Activated CD8-positive, alpha-beta memory T cell treated with anti-CD3 and anti-CD28 coated beads, Interleukin-2, amount 50 U/mL, for 24 hours (primary cell): ENCODE measurements around the gene LRRC74A.
A peak's percentile ranks its signal among the peaks of the same experiment; 100 is the strongest.

Source experiments
- DNase-seq: peaks from one replicate; pipeline ENCODE4 v3.0.0-alpha.2; 2020; ENCODE audit errors: extremely low read depth

Gene LRRC74A

DNA sequence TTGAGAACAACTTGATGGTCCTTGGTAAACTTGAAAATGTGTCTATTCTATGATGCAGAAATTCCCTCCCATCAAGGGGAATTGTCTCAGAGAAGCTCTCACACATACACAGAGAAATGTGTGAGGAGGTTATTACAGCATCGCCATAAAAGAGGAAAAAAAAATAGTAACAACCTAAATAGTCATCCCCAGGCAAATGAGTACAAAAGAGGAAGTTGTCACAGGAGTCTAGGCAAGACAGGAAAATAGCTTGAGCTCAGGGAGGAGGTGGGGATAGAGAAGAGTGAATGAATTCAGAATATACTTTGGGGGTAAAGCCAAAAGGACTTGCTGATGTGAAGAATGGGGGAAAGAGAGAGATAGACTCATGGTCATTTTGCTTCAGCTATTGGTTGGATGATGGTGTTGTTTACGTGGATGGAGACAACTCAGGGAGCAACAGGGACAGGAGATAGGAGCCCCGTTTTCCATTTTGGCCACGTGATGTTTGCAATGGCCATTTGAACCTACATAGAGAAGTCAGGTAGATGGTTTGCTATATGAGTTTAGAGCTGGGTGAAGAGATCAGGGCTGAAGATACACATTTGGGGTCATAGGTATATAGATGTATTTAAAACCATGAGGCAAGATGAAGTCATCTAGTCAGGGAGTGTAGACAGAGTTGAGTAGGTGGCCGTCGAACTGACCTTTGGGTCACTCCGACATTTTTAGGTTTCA is 20.3 kb downstream of the LRRC74A start:
- no peak for DNase-seq

DNA sequence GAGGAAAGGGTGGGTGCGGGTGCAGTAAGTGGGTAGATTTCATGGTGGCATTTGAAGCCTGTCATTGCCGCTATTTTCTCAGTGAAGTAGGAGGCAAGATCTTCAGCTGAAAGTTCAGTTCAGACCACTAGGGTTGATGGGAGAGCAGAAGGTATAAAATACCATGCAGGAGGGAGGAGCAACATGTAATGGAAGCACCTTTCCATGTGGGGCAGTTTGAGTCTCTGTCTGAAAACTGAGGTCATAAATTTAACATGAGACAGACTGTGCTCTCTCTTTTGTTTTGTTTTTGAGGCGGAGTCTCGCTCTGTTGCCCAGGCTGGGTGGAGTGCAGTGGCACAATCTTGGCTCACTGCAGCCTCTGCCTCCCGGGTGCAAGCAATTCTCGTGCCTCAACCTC is 22.7 kb downstream of the LRRC74A start:
- no peak for DNase-seq

DNA sequence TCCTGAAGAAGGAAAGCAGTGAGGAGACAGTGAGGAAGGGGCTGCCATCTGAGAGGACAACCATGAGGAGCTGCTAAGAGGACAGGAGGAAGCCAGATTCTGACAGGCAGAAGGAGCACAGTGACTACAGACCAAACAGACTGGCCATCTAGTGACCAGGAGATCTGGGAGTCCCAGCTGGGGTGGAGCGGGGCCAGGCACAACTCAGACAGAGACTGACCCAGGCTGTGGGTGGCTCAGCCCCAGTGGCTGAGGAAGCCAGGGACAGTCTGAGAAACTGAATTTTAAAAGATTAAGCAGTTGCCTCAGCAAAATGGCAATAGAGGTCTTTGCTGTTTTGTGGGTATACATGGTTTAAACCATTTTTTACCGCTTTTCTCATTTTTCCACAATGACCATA is 28.9 kb downstream of the LRRC74A start:
- DNase-seq = no peak

DNA sequence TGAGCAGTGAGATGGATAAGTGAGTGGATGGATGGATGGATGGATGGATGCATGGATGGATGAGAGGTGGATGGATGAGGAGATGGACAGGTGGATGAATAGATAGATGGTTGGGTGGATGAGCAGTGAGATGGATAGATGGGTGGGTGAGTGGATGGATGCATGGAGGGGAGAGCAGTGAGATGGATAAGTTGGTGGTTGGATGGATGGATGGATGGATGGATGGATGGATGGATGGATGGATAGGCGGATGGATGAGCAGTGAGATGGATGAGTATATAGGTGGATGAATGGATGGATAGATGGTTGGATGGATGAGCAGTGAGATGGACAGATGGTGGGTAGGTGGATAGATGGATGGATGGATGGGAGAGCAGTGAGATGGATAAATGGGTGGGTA is 30.6 kb downstream of the LRRC74A start:
- DNase-seq = no peak

DNA sequence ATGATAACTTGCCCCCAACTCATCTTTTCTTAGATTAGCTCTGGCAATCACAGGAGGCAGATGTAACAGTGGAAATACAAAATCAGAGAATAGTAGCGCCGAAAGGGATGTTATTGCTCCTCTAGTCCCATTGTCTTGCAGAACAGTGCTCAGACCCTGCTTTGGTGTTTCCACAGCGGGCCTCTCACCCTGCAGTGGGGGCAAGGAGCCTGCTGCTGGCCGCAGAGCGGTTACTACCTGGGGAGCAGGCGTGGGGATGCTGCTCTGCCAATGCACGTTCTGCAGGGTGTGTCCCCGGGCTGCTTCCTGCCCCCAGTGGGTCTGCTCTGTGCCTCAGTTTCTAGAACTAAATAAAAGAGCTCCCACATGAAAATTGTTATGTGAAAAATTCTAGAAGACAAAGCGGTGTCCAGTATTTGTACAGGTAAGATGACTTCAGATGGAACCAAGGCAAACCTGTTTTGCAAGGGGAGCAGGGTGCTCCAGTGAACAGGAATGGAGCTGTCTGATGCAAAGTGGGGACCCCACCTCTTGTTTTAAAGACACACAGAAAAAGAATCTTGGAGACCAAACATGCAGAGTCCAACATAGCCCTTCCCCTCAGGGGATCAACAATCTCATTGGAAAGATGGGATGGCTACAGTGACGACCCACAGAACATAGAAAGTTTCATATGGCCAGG is 35.5 kb downstream of the LRRC74A start:
- no peak for DNase-seq

DNA sequence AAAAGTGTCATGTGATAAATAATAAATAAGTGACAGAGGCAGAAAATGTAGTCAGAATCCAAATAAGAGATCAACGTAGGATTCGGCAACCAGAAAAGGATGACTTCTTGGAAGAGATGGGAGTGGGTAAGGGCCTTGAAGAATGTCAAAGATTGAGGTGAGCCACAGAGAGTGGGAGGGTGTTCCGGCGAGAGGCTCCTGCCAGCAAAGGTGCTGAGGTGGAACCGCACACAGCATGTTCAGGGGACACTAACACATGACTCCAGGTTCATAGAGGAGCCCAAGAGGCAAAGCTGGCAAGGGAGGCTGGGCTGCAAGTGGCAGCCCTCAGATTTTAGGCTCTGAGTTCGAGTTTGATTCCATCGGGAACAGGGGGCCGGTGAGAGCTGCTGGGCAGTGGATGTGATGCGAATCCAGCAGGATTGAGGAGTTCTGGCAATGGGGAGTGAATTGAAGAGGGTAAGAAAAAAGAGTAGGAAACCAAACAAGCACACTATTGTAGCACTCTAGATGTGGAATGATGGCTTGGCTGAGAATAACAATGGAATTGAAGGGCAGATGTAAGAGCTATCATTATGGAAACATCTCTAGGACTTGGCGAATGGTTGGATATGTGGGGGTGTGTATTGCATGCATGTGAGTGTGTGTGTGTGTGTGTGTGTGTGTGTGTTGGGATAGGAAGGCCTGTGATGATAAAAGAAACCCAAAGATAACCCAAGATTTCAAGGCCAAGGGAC is 36.5 kb downstream of the LRRC74A start:
- DNase-seq = no peak

DNA sequence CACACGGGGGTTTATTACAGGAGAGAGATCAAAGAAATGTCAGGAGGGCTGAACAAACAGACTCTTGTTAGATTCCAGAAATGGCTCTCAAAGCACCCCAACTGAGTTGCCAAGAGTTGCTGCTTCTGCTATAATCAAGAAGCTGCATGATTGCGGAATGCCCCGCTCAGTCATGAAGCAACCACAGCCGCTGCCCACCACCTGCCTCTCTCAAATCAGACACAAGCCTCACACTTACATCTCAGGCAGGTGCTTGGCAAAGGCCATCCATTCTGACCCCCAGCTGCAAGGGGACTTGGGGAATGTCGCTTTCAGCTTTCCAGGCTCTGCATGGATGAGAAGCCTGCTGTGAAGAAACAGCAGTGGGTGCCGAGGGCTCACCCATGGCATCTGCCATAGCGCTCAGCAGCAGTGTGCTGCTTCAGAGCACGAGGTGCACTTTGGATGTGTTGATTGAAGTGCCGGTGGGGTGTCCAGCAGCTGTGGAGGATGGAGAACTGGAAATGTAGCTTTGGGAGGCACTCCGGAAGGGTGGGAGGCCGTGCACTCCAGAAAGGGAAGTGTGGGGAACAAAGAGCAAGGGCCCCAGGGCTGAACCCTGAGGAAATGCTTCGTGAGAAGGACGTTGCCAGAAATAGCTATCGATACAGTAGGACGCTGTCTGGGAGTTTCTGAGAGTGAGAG is 37.7 kb downstream of the LRRC74A start:
- no peak for DNase-seq

DNA sequence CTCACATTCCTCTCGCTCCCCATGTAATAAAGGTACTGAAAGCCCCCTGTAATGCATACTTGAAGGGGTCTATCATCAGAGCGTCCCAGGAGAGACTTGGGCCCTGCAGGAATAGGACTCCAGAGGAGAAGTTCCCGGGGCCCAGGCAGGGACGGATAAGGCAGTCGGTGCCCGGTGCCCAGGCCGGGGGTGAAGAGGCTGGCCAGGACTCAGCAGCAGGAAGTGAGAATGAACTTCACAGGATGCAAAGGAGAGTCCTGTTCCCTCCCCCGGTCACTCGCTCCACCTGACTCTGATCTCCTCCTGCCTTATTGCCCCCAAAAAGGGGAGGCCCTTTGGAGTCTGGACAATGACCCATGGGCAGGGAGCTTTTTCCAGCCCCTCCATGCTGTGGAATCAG is 40.2 kb downstream of the LRRC74A start:
- DNase-seq = no peak

DNA sequence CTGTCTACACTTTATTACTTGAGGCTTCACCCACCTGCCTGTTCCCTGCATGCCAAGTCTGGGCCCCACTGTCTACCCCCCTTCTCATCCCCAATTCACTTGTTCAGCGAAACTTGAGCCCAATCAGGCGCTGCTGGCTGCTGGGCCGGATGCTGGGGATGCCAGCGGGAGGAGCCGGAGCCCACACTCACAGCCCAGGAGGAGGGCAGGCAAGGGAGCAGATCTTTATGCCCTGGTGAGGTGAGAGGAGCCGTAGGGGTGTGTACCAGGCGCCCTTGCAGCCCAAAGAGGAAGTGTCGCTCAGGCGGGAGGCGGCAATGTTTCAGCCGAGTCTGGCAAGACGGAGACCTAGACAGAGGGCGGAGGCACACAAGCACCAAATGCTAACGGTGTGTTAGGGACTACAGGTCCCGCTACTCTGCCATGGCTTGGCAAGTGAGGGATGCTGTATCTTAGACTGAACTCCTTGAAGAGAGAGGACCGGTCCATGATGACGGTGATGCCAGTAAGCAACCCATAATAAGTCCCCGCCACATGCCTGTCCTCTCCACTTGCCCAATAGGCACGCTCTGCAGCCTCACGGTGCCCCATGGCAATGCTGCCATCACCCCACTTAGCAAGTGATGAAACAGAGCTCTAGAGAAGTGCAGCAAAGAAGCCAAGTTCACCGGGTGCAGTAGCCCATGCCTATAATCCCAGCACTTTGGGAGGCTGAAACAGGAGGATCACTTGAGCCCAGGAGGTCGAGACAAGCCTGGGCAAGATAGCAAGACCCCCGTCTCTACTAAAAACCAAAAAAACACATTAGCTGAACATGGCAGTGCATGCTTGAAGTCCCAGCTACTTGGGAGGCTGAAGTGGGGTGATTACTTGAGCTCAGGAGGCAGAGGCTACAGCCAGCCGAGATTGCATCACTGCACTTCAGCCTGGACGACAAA is 41.6 kb downstream of the LRRC74A start:
- DNase-seq = no peak

DNA sequence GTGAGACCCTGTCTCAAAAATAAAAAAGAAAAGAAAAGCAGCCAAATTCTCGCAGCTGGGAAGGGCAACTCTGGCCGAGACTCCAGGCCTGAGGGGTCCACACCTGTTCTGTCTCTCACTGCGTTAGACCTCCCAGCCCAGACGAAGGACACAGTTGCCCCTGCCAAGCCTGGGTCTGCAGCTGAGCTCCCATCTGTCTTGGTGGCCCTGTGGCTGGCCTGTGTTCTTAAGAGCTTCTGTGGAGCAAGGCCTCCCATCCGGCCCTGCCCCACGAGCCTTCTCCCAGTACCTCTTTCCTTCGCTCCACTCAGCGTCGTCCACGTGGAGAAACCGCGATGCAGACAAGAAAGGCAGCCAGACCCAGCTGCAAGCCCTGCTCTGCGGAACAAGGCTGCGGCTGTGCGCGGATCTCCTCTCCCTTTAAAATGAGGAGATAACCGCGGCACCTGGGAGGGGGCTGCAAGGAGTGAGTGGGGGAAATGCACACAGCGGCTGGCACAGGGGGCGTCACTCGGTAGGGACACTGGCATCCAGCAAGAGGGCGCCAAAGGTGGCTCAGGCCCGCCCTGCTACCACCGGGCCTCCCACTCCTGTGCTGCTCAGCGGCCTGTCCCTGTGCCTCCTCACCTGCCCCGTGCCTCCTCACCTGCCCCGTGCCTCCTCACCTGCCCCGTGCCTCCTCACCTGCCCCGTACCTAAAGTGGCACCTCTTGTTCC is 42.4 kb downstream of the LRRC74A start:
- DNase-seq = no peak

DNA sequence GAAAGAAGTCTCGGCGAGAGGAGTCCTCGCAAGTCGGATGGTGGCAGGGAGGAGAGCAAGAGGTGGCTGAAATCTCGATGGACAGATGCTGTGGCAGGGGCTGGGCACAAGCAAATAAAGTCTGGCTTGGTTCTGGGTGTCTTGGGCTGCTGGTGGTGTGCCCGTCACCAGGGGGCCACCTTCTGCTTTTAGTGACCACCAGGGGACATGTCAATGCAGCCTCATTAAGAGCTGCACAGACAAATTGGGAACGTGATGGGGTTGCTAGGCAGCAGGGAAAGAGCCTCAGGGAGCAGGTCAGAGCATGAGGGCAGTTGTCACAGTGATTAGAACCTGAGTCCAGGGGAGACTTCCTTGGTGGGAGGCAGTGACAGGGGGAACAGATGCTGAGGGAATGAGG is 44.0 kb downstream of the LRRC74A start:
- DNase-seq = no peak

DNA sequence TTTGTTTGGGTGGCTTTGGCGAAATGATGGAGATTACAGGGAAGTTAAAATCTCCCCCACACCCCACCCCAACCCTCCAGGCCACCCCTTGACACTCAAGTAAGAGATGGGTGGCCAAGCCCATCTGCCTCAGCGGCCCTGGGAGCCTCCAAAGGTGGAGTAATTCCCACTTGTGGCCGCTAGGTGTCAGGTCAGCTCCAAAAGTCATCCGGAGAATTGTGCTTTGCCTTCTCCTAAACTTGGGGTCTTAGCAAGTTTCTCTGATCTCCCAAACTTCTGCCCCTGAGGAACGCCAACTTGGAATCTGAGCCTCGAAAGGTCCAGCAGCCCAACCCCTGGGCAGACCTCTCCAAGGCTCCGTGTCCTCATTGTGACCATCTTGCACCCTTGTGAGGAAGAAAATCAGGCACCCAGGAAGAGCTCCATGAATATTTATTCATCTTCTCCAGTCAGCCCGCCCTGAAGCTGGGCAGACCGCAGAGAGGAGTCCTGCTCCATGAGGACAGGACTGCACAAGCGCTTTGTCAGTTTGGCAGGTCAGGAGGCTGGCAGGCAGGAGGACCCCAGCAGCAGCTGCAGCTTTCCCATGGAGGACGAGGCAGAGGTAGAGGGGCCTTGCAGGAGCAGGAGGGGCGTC is 46.7 kb downstream of the LRRC74A start:
- DNase-seq = peak; percentile 25

DNA sequence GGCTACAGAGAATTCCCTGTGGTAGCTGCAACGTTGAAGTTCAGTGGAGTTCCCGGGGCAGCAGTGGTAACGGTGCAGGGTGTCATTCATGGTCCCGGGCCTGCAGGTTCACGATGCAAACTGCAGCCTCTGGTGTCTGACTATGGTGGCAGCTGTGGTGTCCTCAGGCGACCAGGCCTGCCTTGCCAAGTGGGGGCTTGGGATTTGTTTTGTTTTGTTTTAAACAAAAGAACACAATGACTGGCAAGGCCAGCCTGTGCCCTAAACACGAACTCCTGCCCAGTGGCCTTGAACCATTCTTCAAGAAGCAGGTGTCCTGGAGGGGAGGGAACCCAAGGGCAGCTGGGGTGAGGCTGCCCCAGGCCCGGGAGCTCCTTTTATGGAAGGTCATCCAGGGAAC is 48.5 kb downstream of the LRRC74A start:
- DNase-seq = no peak

DNA sequence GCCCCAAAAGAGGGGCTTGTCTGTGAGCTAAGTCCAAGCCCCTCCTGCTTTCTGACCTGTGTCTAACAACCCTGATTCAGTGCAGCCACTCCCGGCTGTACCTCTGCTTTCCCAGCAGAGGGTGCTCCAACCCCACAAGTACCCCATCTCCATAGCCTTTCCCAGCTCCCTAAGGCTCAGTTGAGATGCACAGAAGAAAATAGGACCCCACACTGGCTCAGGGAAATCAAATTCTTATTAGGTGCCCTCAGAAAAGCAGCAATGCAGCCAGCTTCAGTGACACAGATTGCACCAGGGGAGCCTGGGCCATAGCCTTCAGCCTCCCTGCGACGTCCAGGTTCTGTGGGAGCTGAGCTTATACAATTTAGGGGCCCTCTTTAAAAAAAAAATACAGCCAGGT is 49.9 kb downstream of the LRRC74A start:
- no peak for DNase-seq

DNA sequence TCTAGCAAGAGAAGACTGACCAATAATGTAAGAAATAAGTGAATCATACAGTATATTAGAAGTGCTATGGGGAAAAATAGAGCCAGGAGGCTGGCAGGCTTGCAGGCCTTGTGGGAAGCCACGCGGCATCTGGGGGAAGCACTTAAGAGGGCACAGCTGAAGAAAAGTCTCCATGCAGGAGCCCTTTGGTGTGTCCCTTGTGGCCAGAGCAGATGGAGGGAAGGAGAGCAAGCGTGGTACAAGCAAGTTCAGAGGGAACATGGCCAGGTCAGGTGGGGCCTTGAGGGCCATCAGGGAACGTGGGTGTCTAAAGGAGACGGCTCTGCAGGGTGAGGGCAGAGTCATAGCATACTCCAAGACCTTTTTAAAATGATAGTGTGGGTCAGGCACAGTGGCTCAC is 51.7 kb downstream of the LRRC74A start:
- DNase-seq = no peak

DNA sequence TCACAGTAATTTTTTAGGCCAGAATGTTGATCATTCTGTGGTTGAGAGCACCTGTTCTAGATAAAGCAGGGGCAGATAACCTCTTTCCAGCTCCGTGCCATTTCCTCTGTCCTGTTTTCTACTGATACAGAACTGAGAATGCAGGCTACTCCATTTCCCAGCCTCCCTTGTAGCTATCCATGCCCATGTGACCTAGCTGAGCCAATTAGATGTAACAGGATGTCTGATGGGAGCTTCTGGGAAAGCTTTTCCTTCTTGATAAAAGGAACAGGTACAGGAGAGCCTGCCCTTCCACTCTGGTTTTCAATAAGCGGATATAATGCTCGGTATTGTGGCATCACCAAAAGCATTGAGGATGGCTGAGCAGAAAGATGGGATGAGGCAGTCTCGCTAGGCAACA is 54.2 kb downstream of the LRRC74A start:
- no peak for DNase-seq

DNA sequence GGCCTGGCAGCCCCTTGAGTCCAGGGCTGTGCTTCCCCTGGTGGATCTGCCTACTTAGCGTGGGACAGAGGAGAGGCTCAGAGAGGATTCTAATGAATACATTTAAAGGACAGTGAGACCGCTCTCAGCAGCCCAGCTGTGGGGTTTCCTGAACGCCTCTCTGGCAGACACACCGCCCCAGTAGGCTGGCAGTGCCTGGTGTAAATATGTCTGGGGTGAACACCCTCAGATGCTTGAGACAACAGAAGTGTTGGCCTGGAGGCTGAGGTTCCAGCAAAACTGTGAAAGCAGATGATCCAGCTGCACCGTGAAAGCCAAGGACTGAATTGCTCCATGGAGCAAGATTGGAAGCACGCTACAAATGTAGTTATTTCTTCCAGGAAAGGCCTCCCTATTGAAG is 55.1 kb downstream of the LRRC74A start:
- DNase-seq = no peak

DNA sequence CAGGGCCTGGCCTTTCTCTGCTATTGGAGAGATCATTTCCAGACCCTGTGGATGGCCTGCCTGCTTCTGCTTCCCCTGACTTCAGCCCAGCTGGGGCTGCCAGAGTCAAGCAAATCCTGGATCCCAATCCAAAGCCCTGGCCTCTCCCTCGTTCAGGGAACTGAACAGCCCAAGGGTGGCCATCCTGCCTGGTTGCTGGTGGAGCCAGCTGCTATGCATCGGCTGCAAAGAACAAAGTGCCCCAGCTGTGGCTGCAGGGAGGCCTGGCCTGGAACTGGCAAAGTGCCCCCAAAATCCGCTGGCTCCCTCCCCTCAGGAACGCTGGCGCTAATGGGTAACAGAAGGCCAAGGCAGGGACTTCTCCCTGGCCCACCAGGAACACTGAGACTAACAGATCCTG is 56.4 kb downstream of the LRRC74A start:
- no peak for DNase-seq

DNA sequence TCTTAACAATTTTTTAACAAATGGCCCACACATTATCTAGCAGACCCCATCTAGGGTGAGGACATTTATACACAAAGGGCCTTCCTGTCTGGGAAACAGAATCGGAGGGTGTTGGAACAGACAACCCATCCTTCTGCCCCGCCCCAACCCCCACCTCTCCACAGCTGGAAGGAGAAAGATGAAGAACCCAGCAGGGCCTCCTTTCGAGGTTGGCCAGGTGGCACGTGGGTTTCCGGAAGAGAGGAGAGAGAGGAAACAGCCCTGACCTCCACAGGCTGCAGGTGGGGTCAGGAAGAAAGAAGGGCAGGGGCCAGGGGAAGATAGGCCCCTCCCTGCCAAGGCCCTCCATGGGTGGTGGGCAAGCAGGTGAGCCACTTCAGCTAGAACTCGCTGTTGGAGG is 57.2 kb downstream of the LRRC74A start:
- no peak for DNase-seq

DNA sequence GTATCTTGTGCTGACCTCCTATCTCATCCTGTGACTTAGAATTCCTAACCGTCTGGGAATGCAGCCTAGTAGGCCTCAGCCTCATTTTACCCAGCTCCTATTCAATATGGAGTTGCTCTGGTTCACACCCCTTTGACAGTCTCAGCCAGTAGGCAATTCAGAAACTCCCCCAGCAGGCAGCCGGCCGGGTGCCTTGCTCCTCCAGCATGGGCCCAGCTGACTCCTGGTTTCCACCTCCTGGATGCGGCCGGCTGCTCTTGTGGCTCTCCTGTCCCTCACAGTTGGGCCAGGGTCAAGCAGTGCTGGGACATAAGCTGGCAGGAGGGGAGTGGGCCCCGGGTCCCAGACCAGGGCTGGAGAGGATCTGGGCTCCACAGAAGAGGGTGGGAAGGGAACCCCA is 58.2 kb downstream of the LRRC74A start:
- DNase-seq = no peak
